HG03280 (cell line): ENCODE measurements around the gene ATXN1.
"Not testable (repeated sequence)": the region's sequence is repeated elsewhere in the genome, so short reads cannot be mapped to it uniquely, and the experiment has no call there.

Experiments used
- ATAC-seq: cut with Tn5 transposase; IDR thresholded peaks from one replicate; pipeline ENCODE4 v1.9.1; 2021; ENCODE audit warnings: mild to moderate bottlenecking, moderate library complexity; ENCODE audit not compliant: unreplicated experiment

Gene ATXN1

DNA sequence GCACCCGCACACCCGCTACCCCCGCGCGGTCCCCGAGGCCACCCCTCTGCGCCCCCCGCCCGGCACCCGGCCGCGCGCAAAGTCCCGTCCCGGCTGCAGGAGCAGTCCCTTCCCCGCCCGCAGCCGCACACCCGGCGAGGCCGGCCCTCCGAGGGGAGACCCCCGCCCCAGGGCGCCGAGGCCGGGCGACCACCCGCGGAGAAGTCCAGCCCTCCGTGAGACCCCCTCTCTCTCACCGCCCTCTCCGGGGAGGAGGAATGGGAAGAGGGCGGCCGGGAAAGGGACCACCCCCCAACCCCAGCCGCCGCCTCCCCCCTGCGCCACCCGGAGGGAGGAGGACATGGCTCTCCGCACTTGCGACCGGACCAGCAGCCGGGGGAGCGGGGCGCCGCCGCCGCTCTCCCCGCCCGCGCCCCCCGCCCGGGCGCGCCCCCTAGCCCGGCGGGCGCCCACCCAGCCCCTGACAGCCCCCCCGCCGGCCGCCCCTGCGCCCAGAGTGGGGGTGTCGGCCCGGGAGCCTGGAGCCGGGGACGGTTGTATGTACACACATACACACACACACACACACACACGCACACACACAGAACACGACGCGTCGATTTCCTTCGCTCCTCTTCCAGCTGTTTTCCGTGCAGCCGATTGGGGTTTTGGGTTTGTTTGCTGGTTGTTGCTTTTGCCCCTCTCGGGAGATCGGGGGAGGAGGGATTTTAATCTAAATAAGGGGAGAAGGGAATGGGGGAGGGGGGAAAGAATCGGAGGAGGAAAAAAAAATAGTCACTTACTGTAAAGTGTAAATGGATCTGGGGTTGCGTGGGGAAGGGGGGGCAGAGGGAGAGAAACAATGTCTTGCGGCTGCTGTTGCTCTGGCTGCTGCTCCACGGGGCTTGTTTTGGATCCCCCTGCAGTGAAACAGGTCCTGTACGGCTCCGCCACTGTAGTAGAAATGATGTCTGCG, at the start of gene ATXN1:
Gene ATXN1, minus strand, starts transcription at position 945 of the 955 bp plus-strand sequence.
- peak; percentile 1 for ATAC-seq

DNA sequence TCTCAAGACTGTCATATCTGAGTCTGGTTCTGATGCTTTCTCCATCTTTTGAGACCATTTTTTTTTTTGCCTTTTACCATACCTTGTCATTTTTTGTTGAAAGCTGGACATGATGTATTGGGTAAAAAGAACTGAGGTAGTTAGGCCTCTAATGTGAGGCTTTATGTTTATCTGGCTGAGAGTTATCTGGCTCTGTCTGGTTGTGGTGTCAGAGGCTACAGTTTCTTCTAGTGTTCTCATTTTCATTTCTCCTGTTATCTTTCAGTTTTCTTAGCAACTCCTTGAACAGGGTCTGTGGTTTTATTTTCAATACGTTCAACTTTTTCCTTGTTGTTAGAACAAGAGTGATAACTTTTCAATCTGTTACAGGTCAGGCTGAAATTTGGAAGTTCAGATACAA, 49.2 kb upstream of the ATXN1 start:
- ATAC-seq: no peak

- ATAC-seq: no peak
These were observed 48.6 kb upstream of the ATXN1 start for GRCh38 chr6:16809753-16810358.

DNA sequence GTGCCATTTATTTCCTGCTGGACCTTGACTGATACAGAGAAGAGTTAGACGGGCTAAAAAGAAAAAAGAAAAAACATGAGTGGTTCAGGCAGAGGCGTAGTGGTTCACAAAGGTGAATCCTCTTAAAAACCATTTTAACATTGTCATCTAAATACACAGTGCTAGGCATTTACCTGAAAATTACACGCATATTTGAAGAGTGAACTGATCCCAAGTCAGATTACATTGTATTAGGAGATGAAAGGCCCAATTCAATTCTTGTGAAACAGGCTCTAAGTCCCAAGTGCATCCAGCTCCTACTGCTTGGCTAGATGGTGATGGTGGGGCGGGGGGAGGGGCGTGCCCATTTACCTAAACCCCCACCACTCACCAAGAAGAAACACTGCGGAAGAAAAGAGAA, 46.7 kb upstream of the ATXN1 start:
- ATAC-seq: no peak

GRCh38 chr6:16806363-16806762, 45.1 kb upstream of the ATXN1 start:
- no peak for ATAC-seq

DNA sequence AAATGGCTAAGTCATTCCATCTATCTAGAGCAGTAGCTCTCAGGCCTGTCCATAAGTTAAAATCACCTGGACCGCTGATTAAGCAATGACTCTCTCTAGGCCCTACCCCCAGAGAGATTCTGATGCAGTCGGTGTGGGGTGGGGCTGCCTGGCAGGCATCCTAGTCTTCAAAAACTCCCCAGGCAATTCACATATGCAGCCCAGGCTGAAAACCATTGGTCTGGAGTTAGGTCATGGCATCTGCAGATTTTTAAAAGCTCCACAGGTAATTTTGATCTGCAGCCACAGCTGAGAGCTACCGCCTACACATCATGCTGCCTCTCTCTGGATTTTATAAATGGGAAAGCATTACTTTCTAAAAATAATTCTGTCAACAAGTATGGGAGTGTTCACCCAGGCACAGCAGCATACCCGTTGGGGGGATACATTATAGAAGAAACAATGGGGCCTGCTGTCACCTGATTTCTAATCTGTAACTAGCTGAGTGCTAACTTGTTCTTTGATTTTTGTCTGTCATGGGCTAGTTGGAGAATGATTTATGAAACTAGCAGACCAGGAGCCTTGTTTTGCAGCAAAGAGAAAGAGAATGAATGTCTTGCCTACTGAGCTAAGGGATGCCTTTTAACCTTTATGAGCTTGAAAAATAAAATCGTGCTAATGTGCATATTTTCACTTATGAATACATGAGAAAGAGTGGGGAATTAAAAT, 44.1 kb upstream of the ATXN1 start:
- ATAC-seq: no peak

DNA sequence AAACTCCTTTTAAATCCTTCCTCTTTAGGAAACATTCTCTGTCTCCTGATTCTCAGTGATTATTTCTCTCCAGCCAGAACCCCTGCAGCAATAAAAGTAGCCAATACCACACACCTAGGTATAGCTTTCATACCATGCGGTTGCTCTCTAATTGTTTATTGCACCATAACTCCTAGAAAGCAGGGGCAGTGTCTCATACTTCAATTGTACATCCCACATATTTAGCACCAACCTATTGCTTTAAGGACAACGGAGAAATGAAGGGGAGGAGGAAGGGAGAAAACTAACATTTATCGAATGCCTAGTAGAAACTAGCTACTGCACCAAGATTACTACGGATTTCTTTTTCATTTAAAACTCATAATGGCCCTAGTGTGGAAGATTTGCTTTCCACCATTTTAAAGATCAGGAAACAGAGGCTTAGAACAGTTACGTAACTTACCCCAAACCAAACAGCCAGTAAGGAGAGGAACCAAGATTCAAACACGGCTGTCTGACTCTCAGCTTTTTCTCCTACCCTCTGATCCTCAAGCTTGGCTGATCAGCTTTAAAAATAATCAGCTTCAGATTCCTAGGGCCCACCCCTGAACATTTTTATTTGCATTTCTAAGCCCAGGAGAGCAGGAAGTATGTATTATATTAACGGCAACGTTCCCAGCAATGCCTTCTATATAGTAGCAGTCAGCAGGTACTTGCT, 43.4 kb upstream of the ATXN1 start:
- ATAC-seq: no peak

DNA sequence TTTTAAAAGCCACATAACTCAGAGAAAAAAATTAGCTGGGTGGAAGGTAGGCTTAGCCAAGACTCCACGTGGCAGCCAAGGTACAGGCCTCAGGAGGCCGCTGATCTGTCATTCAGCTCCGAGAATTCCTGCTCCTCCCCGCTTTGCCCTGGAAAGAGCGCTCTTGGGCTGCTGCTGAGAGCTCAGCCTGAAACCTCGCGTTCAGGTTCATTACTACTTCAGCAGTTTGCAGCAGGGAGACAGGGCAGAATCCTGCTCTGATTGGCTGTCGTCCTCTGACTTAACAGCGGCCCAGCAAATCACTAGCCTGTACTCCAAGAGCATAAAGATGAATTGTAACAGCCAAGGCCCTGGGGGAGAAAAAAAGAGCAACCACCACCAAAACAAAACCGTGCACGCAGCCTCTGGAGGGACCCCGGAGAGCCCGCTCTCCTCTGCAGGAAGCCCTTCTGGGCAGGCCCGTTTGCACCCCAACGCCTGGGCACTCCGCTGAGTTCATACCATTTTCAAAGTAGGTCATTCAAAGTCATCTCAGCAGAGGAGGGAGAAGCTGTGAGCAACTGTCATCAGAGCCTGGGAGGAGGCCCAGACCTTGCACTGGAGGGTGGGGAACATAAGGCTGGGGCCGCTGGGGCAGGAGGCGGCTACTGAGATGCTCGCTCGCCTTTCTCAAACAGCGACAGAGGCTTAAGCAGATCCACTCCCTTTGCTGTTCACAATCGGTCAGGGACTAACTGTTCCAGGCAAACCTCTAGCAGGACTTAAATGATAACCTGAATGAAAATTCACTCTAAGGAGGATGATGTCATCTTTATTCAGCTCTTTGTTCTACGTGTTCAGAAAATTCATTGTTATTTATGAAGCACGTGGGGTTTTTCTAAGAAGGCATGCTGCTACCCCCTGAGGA, 42.3 kb upstream of the ATXN1 start:
- no peak for ATAC-seq

DNA sequence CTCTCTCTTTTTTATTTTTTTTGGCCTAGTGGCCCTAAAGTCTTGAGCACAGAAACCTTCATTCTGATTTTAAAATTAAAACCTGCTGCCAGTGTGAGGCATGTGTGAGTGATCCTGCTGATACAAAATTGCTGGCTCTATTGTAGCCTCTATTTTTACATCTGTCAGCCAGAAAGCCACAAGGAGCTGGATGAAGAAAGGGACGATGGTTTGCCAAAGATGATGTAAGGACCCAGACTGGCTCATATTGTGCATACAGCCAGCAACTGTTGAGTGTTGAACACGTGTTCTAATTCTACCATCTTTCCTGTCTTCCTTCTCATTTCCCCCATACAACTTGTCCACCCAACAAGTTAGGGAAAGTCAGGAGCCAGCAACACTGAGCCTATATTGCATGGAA, 40.8 kb upstream of the ATXN1 start:
- ATAC-seq: no peak

DNA sequence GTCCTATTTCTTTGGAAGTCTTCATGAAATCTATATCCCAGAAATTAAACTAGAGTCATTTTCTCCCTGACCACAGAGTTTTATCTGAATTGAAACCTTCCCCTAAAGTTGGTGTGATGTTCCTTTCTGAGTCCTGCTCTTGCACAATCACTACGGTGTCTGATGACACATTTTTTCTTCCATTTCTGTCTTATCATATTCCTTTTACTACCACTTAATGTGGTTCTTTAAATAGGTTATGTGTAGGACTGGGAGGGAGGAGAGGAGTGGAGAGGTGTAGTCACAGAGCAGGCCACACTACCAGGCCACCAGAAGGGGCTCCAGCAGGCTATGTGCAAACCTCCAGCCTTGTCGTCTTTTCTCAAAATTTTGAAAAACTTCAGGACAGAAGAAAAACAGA, 39.7 kb upstream of the ATXN1 start:
- ATAC-seq: no peak

DNA sequence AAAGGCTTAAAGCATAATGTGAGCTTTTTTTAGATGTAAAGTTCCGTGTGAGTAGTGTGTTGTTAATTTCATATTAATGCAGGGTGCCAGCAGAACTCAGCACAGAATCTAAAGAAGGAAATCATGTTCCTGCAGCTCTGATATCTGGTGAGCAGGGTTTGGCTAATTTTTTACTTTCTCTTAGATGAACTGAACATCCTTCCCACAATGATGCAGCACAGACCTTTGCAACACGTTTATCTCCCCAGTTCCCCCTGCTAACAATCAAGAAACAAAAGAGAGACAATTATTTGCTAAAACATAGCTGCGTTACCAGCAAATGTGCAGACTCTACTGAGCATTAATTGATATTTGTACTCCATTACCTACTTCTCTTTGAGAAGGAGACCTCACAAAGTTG, 39.1 kb upstream of the ATXN1 start:
- no peak for ATAC-seq

DNA sequence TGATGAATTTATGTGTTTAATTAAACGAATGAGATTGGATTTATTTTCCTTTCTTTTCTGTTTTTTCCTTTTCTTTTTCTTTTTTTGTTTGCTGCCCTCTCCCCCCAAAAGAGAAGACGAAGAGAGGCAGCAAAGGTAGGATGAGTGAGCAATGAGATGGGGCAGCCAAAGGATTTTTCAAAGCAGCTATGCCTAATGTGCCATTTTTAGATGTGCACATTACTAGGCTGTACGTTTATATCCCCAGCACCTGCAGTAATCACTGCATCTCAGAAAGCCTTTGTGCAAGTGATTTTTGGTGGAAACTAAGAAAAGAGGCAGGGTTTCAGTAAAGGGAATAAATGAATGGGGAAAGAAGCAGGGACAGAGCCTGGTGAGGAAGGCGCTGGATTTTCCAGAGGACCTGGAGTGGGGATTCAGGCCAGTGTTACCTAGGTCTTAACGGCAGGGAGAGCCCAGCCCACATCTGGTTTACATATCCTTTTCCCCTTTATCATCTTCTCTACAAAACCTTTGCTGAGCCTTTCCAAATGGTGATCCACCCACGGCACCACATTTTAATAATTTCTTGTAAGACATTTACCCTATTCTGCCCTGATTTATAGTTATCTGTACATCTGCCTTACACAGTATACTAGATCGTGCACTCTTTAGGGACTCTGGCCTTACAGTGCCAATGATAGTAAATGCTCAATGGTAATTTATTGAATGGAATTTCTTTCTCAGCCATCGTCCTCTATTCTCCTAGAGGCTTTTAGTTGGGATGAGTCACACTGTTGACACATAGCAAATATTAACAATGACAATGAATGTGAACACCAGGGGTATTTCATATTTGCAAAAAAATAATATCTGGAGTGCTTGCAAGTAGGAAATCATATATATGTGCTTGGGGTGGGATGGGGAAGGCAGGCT, 38.3 kb upstream of the ATXN1 start:
- ATAC-seq: no peak

GRCh38 chr6:16793828-16794412, 32.7 kb upstream of the ATXN1 start:
- ATAC-seq: no peak

GRCh38 chr6:16789329-16790038, 28.2 kb upstream of the ATXN1 start:
- ATAC-seq: no peak

- ATAC-seq: no peak
These were observed 25.9 kb upstream of the ATXN1 start for GRCh38 chr6:16787128-16787682.

DNA sequence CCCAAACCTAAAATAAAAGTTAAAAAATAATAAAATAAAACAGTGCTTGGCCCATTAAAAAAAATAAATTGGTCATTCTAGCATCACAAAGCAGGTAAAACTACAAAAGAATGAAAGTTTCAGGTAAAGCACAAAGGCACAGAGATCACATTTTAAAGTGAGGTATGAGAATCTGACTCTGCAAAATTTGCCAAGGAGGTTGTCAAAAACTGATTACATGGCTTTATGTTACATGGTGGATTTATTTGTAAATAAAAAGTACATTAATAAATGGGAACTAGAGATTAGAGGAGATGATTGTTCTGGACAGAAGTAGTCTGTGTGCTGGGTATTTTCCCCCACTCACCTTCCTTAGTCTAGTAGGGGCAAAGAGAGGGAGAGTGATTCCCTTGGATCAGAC, 24.2 kb upstream of the ATXN1 start:
- no peak for ATAC-seq

DNA sequence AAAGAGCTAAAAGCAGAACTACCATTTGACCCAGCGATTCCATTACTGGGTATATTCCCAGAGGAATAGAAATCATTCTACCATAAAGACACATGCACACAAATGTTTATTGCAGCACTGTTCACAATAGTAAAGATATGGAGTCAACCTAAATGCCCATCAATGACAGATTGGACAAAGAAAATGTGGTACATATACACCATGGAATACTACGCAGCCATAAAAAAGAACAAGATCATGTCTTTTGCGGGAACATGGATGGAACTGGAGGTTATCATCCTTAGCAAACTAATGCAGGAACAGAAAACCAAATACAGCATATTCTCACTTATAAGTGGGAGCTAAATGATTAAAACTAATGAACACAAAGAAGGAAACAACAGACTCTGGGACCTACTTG, 23.7 kb upstream of the ATXN1 start:
- ATAC-seq: not testable (repeated sequence)
